NK-92 treated with Interleukin-12 subunit alpha and Interleukin-12 subunit beta, amount 100 ng/mL, for 24 hours (cell line): ENCODE results near the gene CUBN.

Experiments used
- DNase-seq: peaks from one replicate; lab custom pipeline; 2025; lab: John Stamatoyannopoulos, UW

Gene CUBN

GRCh38 chr10:17010363-17011145, 119.1 kb downstream of the CUBN start:
- no peak for DNase-seq

- no peak for DNase-seq
These were observed 120.4 kb downstream of the CUBN start for GRCh38 chr10:17009212-17009700.

- DNase-seq = no peak
These were observed 122.2 kb downstream of the CUBN start for GRCh38 chr10:17007418-17007770.

- DNase-seq = no peak
These were observed 122.8 kb downstream of the CUBN start for GRCh38 chr10:17006631-17007417.

GRCh38 chr10:17005621-17006566, 123.7 kb downstream of the CUBN start:
- DNase-seq = no peak

GRCh38 chr10:17004801-17005380, 124.7 kb downstream of the CUBN start:
- DNase-seq = no peak

- no peak for DNase-seq
These were observed 125.8 kb downstream of the CUBN start for GRCh38 chr10:17003651-17004286.

GRCh38 chr10:17003151-17003550, 126.5 kb downstream of the CUBN start:
- no peak for DNase-seq

- no peak for DNase-seq
These were observed 127.5 kb downstream of the CUBN start for GRCh38 chr10:17001961-17002749.

GRCh38 chr10:17001297-17001744, 128.3 kb downstream of the CUBN start:
- no peak for DNase-seq

- no peak for DNase-seq
These were observed 129.8 kb downstream of the CUBN start for GRCh38 chr10:16999665-17000451.

- no peak for DNase-seq
These were observed 133.1 kb downstream of the CUBN start for GRCh38 chr10:16996530-16996964.

- no peak for DNase-seq
These were observed 133.6 kb downstream of the CUBN start for GRCh38 chr10:16995867-16996529.

GRCh38 chr10:16993186-16993585, 136.4 kb downstream of the CUBN start:
- DNase-seq = no peak

- DNase-seq = no peak
These were observed 136.9 kb downstream of the CUBN start for GRCh38 chr10:16992611-16993119.

- no peak for DNase-seq
These were observed 138.6 kb downstream of the CUBN start for GRCh38 chr10:16991011-16991410.

GRCh38 chr10:16989826-16990293, 139.8 kb downstream of the CUBN start:
- DNase-seq = no peak

GRCh38 chr10:16988900-16989299, 140.7 kb downstream of the CUBN start:
- DNase-seq = no peak
